GM21576 (cell line): Measurements from ENCODE around the gene ARHGAP21.

ENCODE experiments used
- ATAC-seq: cut with Tn5 transposase; IDR thresholded peaks from one replicate; pipeline ENCODE4 v1.9.1; 2021; ENCODE audit warnings: mild to moderate bottlenecking, moderate library complexity; ENCODE audit not compliant: unreplicated experiment

ARHGAP21 gene

GRCh38 chr10:24579448-24579847 is 144.2 kb downstream of the ARHGAP21 start:
- no peak for ATAC-seq

DNA sequence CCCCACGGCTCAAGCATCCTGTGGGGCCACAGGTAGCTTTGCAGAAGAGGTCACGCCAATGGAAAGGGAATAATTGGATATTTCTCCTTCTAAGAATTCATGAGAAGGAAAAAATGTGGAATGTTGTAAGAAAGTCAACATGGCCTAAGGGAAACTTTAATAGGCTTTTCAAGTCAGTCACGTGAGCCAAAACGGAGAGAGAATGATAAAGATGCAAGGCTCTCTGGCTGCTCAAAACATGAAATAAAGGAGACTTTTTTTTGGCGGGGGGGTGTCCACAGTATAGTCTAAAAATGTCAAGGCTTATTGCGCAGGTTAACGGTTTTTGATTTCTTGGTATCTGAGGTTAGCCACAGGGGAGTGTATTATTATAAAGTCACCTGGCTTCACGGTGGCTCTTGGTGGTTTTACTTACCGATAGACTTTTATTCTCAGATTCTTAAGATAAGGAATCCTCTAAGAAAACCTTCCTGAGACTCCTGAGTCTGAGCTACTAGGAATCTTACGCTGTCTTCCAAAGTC is 148.1 kb downstream of the ARHGAP21 start:
- ATAC-seq: no peak

DNA sequence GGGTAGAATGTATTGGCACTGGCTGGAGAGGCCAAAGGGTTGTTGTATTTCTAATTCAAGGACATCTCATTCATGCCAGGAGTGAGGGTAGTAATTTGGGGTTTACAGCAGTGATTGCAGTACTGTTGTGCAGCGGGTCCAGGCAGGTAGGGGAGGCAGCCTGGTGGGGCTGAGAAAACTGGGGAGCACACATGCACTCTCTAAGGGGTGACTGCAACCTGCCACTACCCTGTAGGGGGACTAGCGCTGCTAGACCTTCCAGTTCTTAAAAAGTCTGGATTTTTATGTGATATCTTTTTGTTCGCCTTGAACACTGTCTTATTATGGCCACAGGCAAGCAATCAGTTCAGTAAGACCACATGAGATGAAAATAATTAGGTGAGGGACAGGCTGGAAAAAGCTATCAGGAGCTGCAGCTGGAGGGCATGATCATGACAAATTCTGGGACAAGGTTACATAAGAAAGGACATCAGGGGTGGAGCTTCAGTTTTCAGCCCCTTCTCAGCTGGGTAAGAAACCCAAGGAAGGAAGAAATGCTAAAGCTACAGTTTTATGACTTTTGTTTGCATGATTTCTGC is 149.0 kb downstream of the ARHGAP21 start:
- ATAC-seq: no peak

GRCh38 chr10:24574161-24574560 is 149.5 kb downstream of the ARHGAP21 start:
- no peak for ATAC-seq

GRCh38 chr10:24571870-24572450 is 151.7 kb downstream of the ARHGAP21 start:
- no peak for ATAC-seq

DNA sequence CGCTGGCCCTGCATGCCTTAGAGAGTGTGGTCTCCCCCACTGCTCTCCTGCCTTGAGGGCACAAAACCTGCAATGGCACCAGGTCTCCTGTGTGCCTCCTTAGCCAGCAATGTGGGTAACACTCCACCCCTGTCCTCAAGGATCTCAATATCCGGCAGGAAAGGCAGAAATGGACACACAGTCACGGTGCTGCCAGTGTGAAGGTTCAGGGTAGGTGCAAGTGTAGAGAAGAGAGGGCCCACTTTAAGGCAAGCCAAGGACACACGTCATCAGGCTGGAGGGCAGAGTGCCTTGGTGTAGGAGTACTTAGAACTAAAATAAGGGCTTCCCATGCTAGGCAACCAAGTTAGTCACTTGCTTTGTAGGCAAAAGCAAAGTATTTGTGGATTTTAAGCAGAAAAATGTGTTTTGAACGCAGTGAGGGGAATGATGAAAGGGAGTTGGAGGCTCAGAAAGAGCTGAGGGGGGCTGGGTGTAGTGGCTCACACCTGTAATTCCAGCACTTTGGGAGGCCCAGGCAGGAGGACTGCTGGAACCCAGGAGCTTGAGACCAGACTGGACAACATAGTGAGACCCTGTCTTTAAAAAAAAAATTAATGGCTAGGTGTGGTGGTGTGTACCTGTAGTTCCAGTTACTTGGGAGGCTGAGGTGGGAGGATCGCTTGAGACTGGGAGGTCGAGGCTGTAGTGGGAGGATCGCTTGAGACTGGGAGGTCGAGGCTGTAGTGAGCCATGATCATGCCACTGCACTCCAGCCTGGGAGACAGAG is 152.8 kb downstream of the ARHGAP21 start:
- ATAC-seq: no peak

- ATAC-seq: no peak
Measured at GRCh38 chr10:24569828-24570657, 153.6 kb downstream of the ARHGAP21 start.

DNA sequence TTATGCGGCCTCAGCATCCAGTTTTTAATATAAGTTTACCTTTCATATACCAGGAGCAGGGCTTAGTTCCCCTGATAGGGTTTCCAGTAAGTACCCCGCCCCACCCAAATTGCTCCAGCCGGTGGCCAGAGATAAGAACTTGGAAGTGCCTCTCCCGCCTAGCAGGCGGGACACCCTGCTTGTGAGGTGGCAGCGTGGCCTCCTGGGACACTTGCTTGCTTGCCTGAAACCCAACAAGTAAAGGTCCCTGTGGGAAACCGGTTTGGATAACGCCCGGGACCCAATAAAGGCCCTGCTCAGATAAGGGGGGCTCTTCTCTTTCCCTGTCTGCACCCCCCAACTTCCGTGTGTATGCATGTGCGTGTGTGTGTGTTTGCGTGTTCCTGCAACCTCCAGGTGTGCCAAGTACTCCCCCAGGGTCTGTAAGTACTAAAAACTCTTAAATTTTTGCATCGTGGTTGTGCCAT is 154.3 kb downstream of the ARHGAP21 start:
- ATAC-seq: no peak

DNA sequence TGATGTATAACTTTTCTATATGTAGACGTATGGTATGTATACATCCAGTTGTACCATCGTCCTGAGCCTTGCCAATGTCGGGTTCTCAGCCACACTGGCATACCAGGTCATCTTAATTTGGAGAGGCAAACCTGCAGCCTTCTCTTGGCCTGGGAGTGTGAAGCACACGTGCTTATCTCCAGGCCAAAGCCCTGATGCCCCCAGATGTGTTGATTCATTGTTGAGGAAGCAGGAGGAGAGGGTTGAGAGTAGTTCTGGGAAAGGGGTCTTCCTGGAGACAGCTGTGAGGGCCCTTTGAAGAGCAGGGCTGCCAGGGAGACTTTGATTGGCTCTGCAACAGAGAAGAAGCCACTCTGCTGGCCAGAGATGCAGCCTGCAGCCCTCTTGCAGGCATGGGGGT is 155.6 kb downstream of the ARHGAP21 start:
- ATAC-seq: no peak

DNA sequence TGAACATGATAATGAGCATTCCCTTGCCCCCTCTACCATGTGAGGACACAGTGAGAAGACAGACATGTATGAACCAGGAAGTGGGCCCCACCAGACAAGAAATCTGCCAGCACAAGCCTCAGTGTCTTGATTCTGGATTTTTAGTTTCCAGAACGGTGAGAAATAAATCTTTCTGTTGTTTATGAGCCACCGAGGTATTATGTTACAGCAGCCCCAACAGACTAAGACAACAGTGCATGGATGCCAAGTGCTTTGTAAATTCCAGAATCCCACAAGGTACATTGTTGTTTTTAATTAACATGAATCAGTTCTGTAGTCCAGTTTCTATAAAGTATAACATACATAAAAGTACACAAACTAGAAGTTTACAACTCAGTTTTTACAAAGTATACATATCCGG is 162.2 kb downstream of the ARHGAP21 start:
- ATAC-seq: no peak

DNA sequence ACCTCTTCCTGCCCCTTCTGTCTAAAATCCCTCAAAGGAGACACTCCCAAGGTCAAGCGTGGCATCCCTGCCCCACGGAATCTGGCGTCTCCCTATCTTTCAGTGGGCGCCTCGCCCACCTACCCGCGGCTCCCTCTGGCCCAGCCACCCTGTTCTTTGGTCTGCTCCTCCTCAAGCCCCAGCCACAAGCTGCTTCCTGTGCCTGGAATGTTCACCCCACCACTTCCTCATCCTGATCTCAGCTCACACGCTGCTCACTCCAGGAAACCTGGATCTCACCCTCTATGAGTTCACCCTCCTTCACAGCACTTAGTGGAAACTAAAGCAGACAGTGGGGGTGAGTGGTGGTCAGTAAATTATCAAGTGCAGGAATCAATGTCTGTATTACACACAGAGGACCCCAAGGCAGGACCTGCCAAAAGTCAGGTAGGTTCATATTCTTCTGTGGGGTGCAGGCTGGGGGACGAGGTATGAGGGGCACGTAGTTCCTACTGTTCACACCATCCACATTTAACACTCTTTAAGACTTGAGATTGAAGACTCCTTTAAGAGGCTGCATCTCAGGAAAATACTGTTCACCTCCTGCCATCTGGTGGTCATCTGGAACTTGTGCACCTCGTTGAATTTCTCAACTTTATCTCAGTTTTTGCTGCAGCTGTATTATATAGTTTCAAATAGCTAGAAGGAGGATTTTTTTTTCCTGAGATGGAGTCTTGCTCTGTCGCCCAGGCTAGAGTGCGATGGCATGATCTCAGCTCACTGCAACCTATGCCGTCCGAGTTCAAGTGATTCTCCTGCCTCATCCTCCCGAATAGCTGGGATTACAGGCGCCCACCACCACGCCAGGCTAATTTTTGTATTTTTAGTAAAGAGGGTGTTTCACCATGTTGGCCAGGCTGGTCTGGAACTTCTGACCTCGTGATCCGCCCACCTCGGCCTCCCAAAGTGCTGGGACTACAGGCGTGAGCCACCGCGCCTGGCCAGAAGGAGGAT is 166.6 kb downstream of the ARHGAP21 start:
- peak; percentile 54 for ATAC-seq

DNA sequence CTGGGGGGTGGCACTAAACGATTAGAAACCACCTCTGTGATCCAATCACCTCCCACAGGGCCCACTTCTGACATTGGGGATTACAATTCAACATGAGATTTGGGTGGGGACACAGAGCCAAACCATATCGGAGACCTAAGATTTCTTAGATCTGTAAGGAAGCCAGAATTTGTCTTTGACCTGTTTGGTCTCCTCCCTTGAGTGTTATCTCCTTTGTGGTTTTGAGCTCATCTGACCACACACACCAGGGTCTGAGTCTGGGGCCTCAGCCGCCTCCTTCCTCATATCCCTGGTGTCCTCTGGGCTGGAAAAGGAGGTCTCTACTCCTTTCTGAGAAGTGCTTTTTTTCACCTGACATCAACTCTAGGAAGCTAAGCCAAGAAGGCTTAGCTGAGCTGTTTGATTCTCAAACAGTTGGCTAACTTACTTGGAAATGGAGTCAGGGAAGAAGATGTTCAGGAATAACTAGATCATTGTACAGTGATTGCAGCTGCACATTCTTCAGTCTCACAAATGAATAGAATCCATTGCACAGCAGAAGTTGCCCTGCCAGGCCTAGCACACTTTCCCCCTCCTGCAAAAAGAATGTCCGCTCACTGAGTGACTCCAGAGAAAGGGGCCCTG is 167.4 kb downstream of the ARHGAP21 start:
- no peak for ATAC-seq

DNA sequence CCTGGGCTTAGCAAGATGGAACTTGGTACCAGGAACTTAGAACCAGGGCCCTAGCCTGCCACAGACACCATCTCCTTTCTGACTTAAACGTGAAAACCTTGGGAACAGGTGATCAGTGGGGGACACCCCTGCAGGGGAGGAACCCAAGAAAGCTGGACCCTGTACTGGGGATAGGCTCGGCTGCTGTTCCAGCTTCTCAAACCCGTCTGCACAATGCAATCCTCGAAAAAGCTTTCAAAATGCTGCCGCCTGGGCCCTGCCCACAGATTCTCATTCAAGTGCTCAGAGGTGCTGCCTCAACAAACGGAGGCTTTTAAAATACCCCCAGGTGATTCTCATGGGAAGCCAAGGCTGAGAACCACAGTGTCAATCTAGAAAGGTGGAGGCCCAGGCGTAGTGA is 169.7 kb downstream of the ARHGAP21 start:
- no peak for ATAC-seq

DNA sequence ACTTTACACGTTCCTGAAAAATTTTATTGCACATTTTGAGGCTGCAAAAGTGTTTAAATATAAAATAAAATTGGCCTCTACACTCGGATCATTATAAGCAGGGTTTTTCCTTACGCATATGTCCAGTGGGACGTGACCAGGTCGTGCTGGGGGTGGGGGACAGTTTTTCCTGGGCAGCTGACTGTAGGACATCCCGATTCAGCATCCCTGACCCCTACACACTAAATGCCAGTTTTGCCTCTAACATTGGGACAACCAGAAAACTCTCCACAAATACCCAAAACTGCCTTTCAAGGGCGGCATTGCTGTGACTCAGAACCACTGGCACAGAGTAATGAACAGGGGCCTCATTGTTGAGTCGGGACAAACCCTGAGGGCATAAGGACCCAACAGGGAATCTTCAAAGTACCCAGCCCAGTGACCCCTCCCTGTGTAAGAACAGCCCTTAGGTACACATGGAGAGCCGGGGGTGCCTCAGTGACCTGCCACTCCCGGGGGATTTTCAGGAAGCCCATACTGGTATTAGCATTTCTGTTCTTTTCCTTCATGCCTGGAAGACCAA is 170.6 kb downstream of the ARHGAP21 start:
- no peak for ATAC-seq

DNA sequence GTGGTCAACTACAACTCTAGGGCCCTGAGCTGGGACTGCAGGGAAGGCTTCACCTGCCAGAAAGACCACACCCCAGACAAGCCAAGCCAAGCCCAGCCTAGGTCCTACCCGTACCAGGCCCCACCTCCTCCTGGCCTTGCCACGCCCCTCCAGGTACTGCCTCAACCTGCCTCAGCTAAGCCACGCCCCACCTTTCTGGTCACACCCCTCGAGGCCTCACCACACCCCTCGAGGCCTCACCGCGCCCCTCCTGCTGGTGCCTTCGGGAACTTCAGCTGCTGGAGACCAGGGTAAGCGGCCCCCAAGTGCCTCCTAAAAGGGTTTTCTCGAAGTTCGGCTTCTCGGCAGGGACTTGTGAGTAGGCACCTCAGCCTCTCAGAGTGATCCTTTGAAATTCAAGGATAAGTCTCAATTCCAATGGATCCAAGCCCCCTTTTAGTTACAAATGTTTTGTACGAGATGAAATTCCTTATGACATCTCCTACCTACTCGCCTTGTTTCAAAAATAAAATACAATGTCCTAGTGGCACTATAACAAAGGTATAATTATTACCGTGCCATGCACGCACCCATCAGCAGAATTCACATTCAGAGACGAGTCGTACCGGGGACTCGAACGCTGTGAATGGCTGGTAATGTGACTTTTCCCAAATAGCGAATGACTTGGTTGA is 171.2 kb downstream of the ARHGAP21 start:
- no peak for ATAC-seq

GRCh38 chr10:24551161-24551560 is 172.5 kb downstream of the ARHGAP21 start:
- no peak for ATAC-seq

DNA sequence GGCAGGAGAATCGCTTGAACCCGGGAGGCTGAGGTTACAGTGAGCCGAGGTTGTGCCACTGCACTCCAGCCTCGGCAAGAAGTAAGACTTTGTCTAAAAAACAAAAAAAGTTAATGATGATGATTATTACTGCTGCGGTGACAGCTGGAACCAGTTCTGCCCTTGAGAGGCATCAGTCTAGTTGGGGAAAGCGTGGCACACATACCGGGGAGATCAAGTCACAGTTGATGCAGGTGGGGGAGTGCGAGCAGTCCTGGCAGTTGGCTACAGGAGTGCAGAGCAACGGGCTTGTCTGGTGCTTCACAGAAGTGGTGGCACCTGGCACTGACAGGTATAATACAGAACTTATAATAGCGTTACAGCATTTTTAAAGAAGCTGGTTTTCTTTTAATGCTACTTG is 173.0 kb downstream of the ARHGAP21 start:
- ATAC-seq: no peak

GRCh38 chr10:24545585-24545984 is 178.1 kb downstream of the ARHGAP21 start:
- no peak for ATAC-seq

DNA sequence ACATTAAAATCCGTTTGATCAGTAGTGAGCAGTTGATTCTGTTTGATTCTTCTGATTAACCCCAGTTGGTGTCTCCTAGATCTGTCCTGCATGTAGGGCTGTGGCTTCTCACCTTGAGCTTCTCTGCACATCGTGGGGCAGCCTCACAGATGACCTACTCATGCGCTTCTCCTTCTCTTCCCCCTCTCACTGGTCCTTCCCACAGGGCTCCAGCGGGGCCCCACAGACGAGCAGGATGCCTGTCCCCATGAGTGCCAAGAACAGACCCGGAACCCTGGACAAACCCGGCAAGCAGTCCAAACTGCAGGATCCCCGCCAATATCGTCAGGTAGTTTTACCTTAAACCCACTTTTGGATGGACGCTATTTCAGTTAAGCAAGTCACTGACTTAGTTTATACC is 178.9 kb downstream of the ARHGAP21 start:
- no peak for ATAC-seq
